Body of pancreas (tissue), 4 donors: Measurements from ENCODE around the gene PRSS48. TPM values are rescaled to one million over a fixed set of nuclear protein-coding genes. Genes with fewer than 3 reads are reported as not detected.
"Not testable (repeated sequence)": the region's sequence is repeated elsewhere in the genome, so short reads cannot be mapped to it uniquely, and the experiment has no call there.

Experiments used
- ATAC-seq: fragments of 150-250 bp; one replicate; pipeline ENCODE4 v1.9.1; 2016
- DNase-seq, 4 donors: peaks; one replicate each; pipeline ENCODE4 v3.0.0-alpha.2; 2019
- H3K27ac ChIP-seq, 4 donors: fragments of 200-600 bp; sonication (generic); 1 replicate in 3 of 4; 2 replicates in 1 of 4; pipeline versions ENCODE4 v1.5.1 to v1.6.1; 2016 to 2019; ENCODE audit warnings: mild to moderate bottlenecking in 1 of 4, mixed read lengths in 1 of 4, moderate library complexity in 1 of 4
- H3K27me3 ChIP-seq, 2 donors: fragments of 200-600 bp; sonication (generic); one replicate each; pipeline ENCODE4 v1.6.0; 2016; ENCODE audit warnings: mild to moderate bottlenecking in 1 of 2
- H3K36me3 ChIP-seq, 2 donors: fragments of 200-600 bp; sonication (generic); replicated peaks in 1 of 2; 2 replicates each; pipeline ENCODE4 v1.5.1; 2016; ENCODE audit warnings: low read depth in 2 of 2; ENCODE audit not compliant: insufficient read depth in 1 of 2
- H3K4me1 ChIP-seq: fragments of 200-600 bp; sonication (generic); one replicate; pipeline ENCODE4 v1.6.0; 2016
- H3K4me3 ChIP-seq, 2 donors: fragments of 200-600 bp; sonication (generic); 1 replicate in 1 of 2; 2 replicates in 1 of 2; pipeline ENCODE4 v1.5.1; 2016 to 2019
- H3K9me3 ChIP-seq, 3 donors: fragments of 200-600 bp; sonication (generic); 1 replicate in 2 of 3; 2 replicates in 1 of 3; pipeline ENCODE4 v1.5.1; 2016
- POLR2A ChIP-seq, 3 donors: fragments of 450-650 bp; IDR thresholded peaks; one replicate each; pipeline ENCODE4 v1.6.1; 2016; ENCODE audit warnings: antibody characterized with exemption in 3 of 3, mild to moderate bottlenecking in 2 of 3
- WGBS, 2 donors: methylation state at CpG; one replicate each; pipeline ENCODE4 v1.1.5; 2017; 5-methylcytosine and 5-hydroxymethylcytosine counted together
- intact Hi-C: fragments of 100-400 bp; cut with DNase I; formaldehyde crosslinking; loops from one replicate; pipeline ENCODE4 v1.15.1; 2023
- total RNA-seq, 2 donors: library from RNA; depleted of rRNA; stranded (reverse); fragments of >200 nt; gene quantifications; one replicate each; pipeline ENCODE4 v1.1.0, GENCODE V29; 2016
- TF ChIP-seq, protein P1 (sequence below), 7 experiments: fragments of 450-650 bp in 4 of 7; fragments of 200-600 bp in 3 of 7; sonication (generic) in 3 of 7; IDR thresholded peaks; one replicate each; pipeline ENCODE4 v1.5.1; 2016 to 2019; ENCODE audit warnings: antibody characterized with exemption in 7 of 7

PRSS48 gene
- total RNA-seq, 2 donors from 2014 or later: not detected

GRCh38 chr4:151267822-151268535 is 9.0 kb upstream of the PRSS48 start:
- intact Hi-C loops: no loop called here
- no peak overlapping the region for H3K4me3 ChIP-seq
- no peaks in the 10 kb centered on the region for H3K9me3 ChIP-seq
- H3K27me3 ChIP-seq: no peaks in the 10 kb centered on the region
- ATAC-seq (no peak), DNase-seq (no peak)
- 59 to 80% methylated on average over 7 of the region's 7 CpGs for WGBS, 2 donors
- no peaks in the 10 kb centered on the region for H3K36me3 ChIP-seq
- TF ChIP-seq POLR2A (IDR thresholded peaks at IDR 0.05): no peak
- TF ChIP-seq, protein P1, sequence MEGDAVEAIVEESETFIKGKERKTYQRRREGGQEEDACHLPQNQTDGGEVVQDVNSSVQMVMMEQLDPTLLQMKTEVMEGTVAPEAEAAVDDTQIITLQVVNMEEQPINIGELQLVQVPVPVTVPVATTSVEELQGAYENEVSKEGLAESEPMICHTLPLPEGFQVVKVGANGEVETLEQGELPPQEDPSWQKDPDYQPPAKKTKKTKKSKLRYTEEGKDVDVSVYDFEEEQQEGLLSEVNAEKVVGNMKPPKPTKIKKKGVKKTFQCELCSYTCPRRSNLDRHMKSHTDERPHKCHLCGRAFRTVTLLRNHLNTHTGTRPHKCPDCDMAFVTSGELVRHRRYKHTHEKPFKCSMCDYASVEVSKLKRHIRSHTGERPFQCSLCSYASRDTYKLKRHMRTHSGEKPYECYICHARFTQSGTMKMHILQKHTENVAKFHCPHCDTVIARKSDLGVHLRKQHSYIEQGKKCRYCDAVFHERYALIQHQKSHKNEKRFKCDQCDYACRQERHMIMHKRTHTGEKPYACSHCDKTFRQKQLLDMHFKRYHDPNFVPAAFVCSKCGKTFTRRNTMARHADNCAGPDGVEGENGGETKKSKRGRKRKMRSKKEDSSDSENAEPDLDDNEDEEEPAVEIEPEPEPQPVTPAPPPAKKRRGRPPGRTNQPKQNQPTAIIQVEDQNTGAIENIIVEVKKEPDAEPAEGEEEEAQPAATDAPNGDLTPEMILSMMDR (IDR thresholded peaks at IDR 0.05): no peak
- H3K27ac ChIP-seq: no peak overlapping the region
- no peaks in the 10 kb centered on the region for H3K4me1 ChIP-seq

GRCh38 chr4:151268905-151269304 is 8.1 kb upstream of the PRSS48 start:
- H3K9me3 ChIP-seq, DNase-seq, H3K4me1 ChIP-seq, ATAC-seq, H3K4me3 ChIP-seq, H3K36me3 ChIP-seq, H3K27me3 ChIP-seq, H3K27ac ChIP-seq, intact Hi-C loops: not testable (repeated sequence)

GRCh38 chr4:151284534-151285245 is 7.7 kb downstream of the PRSS48 start:
- no peaks in the 10 kb centered on the region for H3K9me3 ChIP-seq

GRCh38 chr4:151287409-151287808 is 10.4 kb downstream of the PRSS48 start:
- no peak for DNase-seq
- Histone ChIP-seq H3K4me3 (no peak overlapping the region), H3K4me1 (peaks cover 6% of the 10 kb centered on the region), H3K36me3 (no peaks in the 10 kb centered on the region), H3K9me3 (no peaks in the 10 kb centered on the region), H3K27ac (no peak overlapping the region), H3K27me3 (no peaks in the 10 kb centered on the region)
- 94 to 95% methylated on average over 7 of the region's 7 CpGs for WGBS, 2 donors
- intact Hi-C loops: no loop called here
- no peak for ATAC-seq
- TF ChIP-seq, protein P1 (IDR thresholded peaks at IDR 0.05): no peak
- TF ChIP-seq POLR2A (IDR thresholded peaks at IDR 0.05): no peak

More at GRCh38 chr4:151284534-151285245, 7.7 kb downstream of the PRSS48 start:
- intact Hi-C loops: no loop called here
- H3K4me1 ChIP-seq: peaks cover 6% of the 10 kb centered on the region
- no peak overlapping the region for H3K27ac ChIP-seq
- TF ChIP-seq, protein P1 (IDR thresholded peaks at IDR 0.05): no peak
- no peak for TF ChIP-seq POLR2A (IDR thresholded peaks at IDR 0.05)
- H3K27me3 ChIP-seq: no peaks in the 10 kb centered on the region
- WGBS, 2 donors: 44 to 47% methylated on average over 4 of the region's 4 CpGs
- no peak for DNase-seq
- ATAC-seq: no peak
- H3K4me3 ChIP-seq: no peak overlapping the region
- no peaks in the 10 kb centered on the region for H3K36me3 ChIP-seq

DNA sequence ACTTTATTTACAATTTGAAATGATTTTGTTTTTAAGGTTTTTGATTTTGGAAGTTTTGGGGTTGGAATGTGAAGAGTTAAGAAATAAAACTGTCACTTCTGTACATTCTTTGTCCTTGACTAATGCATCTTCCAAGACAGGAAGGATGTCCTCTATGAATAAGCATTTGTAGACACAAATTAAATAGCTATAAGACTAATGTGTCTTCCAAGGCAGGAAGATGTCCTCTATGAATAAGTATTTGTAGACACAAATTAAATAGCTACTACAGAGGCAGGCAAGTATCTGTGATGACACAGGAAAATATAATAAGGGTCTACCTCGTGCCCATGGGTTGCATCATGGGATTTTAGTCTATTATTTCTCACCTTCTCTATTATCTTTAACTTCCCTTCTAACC is 14.5 kb downstream of the PRSS48 start:
- Histone ChIP-seq H3K36me3 (no peaks in the 10 kb centered on the region), H3K27me3 (no peaks in the 10 kb centered on the region), H3K9me3 (no peaks in the 10 kb centered on the region), H3K27ac (no peak overlapping the region), H3K4me1 (peaks cover 11% of the 10 kb centered on the region), H3K4me3 (no peak overlapping the region)
- WGBS, 2 donors: 67 to 81% methylated on average over 1 of the region's 1 CpG
- TF ChIP-seq POLR2A (IDR thresholded peaks at IDR 0.05): no peak
- TF ChIP-seq, protein P1 (IDR thresholded peaks at IDR 0.05): no peak
- ATAC-seq: no peak
- no peak for DNase-seq
- intact Hi-C loops: no loop called here
